HG03108 (cell line): ENCODE results near the gene PRRT4.
A peak's percentile ranks its signal among the peaks of the same experiment; 100 is the strongest.

ENCODE experiments used
- ATAC-seq: cut with Tn5 transposase; IDR thresholded peaks from one replicate; pipeline ENCODE4 v1.9.1; 2021; ENCODE audit warnings: moderate library complexity; ENCODE audit not compliant: unreplicated experiment

The PRRT4 gene

DNA sequence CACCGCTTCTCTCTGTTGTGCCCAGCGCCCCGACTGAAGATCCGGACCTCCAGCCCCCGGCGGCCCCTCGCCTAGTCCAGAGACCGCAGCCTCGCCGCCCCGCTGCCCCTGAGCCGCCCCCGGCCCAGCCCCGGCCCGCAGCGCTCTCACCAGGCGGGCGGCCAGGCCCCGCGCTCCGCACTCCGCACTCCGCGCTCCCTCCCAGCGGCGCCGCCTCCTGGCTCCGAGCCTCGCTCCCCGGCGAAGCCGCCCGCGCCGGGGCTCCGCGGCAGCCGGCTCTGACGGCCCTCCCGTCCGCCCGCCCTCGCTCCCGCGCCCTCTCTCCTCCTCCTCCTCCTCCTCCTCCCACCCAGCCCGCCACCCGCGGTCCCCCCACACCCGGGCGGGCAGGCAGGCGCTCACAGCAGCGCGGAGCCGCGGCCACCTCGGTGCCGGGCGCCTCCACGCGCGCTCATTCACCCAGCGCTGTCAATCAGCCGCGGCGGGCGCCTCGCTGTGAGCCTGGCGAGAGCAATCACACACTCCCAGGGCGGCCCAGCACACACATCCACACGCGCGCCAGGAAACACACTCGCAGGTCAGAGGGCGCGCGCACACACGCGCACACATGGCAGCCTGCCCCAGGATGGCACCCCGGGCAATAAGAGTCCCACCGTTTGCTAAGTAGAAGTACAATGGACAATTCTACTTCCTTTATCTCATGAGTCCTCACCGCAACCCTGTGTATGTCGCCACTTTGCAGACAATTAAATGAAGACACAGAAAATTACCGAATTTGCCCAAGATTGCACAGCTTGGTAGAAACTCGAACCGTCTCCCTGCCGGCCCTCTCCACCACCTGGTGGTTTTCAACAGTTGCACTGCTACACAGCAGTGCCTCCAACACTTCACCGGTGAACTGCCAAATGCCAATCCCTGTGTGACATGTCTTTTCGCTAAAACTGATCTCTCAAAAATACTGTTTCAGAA lies at the start of gene PRRT4:
Gene PRRT4 (minus strand): TSS at position 280 of the 969 bp plus-strand sequence.
- no peak for ATAC-seq

DNA sequence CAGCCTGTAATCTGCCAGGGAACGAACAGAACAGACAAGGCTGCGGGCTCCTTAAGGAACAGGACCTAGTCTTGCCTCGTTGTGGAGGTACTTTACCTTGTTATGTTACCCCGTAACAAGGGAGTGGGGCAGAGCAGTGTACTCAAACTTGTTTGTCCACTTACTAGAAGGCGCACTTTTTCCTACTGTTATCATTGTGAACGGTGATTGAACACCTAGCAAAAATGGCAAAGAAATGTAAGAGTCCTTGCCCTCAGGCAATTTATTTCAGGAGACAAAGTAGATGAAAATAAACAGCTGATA lies 48.9 kb upstream of the PRRT4 start:
- ATAC-seq, result no peak

DNA sequence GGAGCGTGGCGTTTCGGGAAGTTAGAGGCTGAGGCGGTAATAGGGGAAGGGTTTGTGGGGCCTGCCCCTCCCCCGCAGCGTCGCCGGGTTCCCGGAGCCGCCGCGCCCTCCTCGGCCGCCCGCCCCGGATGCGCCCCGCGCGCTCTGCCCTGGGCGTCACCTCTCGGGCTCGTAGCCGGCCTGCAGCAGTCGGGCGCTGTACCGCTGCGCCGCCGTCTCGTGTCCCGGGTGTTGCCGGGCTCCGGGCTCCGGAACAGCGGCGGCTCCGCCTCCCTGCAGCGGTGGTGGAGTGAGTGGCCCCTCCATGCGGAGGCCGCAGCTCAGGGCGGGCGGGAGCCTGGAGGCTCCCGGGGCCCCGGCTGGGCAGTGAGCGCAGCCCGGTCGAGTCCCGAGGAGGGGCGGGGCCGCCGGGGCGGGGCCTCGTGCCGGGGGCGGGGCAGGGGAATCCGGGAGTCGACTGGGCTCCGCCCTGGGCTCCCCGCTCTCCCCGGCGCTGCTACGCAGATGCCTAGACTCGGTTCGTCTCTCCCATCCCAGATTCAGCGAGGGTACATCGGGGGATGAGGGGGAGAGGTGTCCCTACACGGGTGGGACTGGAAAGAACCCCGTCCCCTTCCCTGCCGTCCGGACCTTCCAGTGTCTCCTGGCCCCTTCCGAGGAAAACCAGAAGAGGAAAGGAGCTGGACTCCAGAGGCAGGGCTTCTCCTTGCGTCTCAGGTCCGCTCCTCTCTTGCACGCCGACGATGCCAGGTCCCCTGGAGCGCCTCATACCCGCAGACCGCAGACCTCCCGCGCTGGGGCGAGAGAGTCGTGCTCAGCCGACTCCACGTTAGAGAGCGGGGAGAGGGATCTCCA lies 48.3 kb upstream of the PRRT4 start, which contains the start of gene IMPDH1:
Gene IMPDH1 (minus strand): TSS at position 387 of the 855 bp plus-strand sequence. CDS start 81 bp downstream, at position 306.
- peak; percentile 72 for ATAC-seq

DNA sequence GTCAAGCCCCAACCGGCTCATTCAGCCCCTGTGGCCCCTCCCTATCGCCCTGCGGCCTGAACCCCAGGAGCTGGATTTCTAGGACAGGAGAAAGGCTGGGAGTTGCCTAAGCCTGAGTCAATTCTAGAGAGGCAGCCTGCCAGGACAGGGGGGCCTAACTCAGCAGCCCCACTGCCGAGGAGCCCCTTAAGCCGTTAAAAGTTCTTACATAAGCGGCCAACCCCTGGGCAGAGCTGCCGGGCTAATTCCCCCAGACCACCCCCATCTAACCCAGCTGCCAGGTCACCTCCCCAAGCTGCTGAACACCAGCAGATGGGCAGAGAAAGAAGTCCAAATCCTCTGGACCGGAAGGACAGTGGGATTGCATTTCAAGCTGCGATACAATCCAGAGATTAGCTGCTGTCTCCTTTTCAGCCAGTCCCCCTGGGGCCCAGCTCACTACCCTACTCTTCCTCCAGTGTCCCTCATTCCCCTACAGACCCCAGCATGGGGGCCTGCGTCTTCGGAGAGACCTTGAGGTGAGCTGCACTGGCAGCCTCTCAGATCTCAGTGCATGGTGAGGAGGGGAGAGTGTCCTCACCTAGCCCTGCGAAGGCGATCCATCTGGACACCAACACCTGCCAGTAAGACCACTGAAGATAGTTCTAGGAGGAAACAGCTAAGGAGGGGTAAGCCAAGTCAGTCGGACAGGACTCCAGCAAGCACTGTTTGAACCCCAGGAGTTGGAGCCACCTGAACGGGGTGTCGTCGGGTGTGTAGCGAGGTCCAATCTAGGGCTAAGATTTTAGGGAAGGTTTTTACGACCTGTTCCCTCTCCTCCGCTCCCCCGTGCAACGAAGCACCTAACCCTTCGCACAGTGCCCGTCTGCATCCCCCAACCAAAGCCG lies 47.5 kb upstream of the PRRT4 start:
- no peak for ATAC-seq

DNA sequence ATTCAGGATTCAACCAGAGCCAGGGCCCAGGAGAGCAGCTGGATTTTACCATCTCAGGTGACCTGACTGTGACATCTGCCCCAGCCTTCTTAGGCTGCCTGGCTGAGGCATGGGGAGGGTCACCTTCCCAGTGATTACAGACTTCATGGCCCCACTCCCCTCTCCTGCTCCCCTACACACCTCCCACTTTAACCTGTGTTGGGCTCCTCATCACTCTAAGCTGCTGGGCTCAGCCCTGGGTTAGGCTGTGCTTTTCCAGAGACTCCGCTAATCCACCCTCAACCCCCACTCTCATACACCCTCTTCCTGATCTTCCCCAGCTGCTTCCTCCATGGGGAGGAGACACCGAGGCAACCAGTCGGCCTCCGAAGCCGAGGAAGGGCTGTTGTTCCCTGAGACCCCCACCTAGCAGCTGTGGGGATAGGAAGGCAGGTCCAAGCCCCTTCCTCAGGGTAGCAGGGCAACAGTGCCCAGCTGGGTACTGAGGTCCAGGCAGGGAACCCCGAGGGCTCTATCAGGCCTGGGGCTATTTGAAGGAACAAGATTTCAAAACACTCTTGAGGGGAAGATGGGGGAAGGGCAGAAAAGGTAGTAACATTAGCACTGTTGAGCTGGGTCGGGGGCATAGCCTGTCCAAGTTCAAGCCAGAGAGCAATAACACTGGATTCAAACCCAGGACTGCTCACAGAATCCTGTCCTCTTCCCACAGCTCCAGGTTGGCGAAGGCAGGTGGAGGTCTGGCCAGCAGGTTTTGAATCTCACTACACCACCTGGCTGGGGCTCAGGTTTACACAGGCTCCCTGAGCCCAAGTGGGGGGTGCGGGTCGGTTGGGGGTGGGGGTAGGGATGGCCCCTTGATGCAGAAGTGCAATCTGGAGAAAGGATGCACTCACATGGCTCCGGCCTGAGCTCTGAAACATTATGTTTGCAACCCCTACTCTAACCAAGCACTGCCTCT lies 46.5 kb upstream of the PRRT4 start:
- no peak for ATAC-seq

DNA sequence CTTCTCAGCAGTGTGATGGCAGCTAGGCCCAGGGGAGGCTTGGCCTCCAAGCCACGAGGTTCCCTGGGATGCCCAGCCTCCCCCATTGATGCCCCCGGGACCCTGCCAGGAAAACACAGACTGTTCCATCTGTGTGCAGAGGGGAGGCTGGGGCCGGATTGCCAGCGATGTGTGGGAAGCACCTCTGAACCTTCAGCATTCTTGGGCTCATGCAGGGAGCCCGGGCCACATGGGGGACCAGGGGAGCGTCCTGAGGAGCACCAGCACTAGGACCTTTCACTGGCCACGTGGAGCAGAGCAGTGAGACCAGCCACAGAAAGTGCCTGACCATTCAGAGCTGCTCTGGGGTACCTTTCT lies 45.7 kb upstream of the PRRT4 start:
- ATAC-seq, result no peak

DNA sequence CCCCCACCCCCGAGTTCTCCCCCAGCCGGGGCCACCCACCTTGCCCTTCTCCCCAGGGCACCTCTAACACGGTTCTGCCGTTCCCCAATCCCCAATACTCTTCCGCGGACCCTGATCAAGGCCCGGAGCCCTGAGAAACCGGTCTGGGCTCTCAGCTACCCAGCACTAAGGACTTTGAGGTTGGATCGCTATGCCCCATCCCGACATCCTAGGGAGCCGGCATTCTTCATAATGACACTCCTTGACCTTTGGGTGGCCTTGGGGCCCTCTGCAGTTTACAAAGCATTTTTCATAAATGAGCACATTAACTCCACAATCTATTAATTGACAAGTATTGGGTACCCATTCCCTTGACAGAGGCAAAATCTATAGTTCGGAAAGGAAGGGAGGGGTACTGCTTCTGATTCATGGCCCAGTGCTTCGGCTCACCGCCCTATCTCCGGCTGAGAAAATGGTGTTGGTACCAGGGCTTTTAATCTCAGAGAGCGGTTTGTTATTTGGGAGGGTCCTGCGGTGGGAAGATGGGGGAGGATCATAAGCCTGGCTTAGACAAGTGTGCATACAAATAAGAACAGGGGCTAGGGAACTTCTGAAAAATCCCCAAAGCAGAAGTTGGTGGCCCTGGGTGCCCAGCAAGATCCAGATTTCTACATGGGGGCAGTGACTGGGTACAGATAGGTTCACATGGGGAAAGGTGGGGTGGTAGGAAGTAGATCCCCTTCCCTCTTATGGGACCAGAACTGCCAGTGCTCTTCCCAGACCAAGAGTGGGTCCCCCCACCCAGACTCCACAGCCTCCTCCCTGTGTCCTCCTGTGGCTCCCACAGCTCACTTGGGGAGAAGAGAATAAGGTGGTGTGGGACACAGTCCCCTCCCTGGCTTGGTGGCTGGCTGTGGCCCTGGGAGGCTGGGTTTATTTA lies 45.1 kb upstream of the PRRT4 start:
- no peak for ATAC-seq

DNA sequence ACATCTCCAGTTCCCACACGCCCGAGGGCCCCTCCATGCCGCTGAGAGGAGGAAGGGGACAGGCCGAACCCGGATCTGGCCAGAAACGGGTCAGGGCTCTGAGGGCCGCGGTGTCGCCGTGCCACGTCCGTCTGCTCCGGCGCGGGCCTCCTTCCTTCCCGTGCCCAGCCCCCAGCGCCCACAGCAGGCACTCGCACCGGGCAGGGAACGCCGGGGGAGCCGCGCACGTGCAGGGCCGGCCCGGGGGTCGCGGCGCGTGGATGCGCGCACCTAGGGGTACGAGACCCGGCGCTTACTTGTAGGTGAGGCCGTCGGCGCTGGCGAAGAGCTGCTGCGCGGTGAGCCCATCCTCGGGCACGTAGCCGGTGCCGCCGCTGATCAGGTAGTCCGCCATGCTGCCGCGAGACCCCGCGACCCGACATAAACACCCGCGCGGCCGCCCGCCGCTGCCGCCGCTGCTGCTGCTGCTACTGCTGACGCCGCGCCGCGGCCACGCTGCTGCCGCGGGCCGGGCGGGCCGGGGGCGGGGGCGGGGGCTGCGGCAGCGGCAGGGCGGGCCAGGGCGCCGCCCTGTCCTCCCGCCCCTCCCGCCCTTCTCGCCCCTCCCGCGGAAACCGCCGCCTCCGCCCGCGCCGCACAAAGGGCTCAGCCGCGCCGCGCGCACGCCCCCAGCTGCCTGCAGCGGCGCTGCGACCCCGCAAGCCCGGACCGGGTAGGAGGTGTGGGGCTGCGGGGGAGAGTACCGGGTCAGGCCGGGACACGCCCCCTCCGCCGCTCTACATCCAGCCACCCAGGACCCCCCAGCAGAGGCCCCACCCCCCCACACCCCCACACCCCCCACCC lies 44.2 kb upstream of the PRRT4 start:
- no peak for ATAC-seq

DNA sequence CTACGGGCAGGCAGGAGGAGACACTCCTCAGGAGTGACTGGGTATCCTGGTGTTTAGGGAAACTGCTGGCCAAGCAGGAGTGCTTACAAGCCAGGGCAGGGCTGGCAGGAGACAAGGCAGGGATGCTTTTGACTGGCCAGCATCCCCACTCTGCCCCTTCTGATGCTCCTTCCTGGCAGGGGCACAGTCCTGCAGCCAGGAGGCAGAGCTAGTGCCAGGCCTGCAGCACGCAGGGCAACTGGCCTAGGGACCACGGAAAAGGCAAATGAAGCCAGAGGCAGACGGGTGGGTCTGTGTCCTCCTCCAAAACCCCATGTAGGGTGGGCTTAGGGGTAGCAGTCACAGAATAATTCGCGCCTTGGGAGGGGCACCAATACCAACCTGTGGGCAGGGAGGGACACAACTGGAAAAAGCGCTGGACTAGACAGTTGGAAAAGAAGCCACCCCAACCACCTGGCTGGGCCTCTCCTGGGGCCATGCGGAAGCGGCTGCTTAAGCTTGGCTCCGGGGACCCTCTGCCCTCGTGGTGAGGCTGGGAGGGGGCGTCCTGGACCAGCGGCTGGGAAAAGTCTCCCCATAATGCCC lies 43.5 kb upstream of the PRRT4 start:
- ATAC-seq, result no peak

DNA sequence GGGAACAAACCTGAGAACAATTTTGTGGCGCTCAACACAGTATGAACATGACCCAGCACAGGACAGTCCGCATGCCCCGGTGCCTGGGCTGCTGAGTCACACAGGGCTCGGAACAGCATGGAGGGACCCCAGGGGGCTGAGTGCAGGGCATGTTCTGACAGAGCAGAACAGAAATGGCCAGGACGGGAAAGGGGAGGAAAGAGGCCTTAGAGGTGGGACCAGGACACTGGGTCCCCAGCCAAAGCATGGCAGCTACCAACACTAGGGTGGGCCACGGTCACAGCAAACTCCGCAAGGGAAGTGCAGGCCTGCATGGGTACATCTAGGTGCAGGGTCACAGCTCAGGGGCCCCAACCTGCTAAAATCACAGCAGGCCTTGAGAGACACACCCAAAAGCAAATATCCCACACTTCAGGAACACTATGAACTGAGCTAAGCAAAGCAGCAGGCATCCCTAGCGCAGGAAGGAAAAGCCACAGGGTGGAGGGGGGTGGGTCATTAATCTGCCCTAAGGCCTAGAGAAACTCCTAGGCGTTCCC lies 42.7 kb upstream of the PRRT4 start:
- no peak for ATAC-seq

DNA sequence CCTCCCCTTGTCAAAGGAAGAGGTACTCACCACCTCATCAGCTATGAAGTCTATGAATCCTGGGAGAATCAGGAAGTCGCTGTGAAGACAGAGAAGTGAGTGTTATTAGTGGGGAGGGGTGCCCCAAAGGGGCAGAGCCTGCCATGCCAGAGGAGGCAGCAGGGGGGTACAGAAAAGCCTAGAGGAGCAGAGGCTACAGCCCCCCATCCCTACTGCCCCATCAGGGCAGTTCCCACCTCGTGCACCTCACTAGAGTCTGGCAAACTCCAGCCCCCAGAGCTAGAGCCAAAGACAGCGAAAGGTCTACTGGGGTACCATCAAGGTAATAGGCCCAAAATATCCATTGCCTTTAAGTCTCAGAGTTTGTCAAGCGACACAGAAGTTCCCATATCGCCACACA lies 42.2 kb upstream of the PRRT4 start:
- ATAC-seq, result no peak

DNA sequence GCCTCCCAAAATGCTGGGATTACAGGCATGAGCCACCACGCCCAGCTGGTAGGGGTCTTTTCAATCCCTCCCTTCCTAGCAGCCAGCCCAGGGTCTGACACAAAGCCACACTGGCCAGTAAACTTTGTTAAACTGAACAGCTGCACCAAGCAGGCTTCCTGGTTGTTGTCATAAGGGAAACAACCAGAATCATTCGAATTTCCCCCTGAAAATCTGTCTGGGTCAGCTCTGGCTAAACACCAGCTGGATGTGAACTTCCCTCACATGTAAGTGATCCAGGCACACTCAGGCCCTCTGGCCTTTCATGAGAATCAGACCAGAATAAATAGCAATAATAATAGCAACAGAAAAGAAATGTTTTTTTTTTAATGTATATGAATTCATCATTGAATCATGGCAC lies 40.9 kb upstream of the PRRT4 start:
- no peak for ATAC-seq

DNA sequence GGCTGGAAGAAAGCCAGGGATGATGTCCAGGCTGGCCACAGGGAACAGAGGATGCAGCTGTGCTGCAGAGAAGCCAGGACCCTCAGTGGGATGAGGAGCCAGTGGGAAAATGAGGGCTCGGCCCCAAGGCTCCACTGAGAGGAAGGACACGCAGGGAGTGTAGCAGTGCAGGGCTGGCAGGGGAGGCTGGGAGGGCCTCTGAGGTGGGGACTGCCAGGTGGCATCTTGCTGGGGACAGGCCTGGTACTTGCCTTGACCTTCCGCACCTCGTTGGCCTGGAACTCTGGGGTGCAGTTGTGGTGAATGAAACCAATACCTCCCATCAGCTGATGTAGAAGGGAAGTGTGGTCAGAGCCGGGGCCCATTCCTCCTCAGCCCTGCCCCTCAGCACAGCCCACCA lies 39.1 kb upstream of the PRRT4 start:
- ATAC-seq, result no peak

DNA sequence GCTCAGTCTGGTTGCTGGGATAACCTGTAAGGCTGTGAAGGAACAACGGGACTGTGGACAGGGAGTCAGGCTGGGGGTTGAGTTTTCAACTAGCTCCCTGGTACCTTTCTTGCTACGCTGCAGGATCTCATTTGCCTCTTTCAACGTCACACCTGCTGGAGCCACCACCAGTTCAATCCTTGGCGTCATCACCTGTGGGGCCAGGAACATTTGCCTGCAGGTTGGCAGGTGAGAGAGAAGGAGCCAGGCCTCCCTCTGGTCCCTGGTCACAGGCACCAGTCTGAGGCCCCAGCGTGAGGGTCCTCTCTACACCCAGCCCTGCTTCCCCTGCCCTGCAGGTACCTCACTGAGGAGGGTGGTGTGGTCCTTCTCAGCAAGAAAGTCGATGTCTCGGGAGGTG lies 38.5 kb upstream of the PRRT4 start:
- no peak for ATAC-seq

DNA sequence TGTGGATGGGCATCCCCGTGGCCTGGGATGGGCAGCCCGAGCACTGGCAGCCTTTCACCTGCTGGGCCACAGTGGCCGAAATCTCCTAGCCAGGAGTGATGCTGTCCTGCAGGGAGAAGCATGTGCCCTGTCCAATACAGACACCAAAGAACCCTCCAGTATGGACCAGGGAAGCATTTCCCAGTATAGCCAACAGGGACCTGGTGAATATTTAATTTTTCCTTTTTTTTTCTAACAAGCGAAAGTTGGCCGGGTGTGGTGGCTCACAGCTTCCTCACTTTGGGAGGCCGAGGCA lies 37.3 kb upstream of the PRRT4 start:
- ATAC-seq, result no peak

DNA sequence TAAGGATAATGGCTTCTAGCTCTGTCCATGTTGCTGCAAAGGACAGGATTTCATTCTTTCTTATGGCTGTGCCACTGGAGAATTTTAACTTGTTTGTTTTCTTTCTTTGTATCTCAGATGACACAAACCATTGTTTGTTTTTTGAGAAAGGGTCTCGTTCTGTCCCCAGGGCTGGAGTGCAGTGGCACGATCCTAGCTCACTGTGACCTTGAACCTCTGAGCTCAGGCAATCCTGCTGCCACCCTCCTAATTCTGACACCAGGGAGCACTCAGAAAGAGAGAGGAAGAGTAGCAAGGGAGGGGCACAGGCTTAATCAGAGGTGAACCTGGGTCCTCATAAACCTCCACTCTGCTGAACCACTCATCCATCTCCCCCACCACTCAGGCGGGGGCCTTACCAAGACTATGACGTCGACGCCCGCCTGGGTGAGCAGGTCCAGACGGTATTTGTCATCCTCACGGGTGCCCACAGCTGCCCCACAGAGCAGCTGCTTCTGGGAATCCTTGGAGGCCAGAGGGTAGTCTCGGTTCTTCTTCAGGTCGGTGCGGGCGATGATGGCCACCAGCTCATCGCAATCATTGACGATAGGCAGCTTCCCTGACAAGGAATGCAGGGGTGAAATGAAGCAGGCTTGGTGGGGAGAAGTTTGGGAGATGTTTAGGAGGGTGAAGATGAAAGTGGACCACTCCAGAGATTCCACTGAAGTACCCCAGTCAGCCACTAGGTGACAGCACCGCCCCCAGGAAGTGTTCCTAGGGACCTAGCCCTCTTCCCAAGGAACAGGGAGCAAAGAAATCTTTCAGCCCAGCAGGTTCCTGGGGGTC lies 36.7 kb upstream of the PRRT4 start:
- ATAC-seq, result no peak

DNA sequence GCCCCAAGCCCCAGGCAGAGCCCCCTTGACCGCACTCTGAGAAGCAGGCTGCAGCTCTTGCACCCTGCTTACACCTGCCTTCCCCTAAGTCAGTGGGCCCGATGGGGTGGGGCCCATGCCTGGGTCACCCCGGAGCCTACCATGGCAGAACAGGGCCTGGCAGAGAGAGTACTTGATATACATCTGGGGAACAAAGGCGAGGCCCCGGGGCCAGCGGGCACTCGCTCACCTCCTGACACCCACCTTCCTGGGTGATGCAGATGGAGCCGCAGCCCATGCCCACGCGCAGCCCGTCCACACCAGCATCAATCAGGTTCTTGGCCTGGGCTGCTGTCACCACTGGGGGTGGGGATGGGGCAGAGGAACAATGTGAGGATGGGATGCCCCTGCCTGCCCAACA lies 34.9 kb upstream of the PRRT4 start:
- ATAC-seq, result no peak
